ENCODE data around the gene SYT5. TPM values are rescaled to one million over a fixed set of nuclear protein-coding genes. Genes with fewer than 3 reads are reported as not detected.

The SYT5 gene
- total RNA-seq, 1 donor from 2014 or later: 23.7 TPM

- Mint-ChIP-seq H3K36me3 (ENCODE audit: unreplicated experiment) (peaks cover 5% of the 10 kb centered on the region), H3K4me1 (ENCODE audit: low read depth, unreplicated experiment) (peaks cover 6% of the 10 kb centered on the region), H3K9me3 (ENCODE audit: unreplicated experiment) (peaks cover 4% of the 10 kb centered on the region), H3K27me3 (ENCODE audit: unreplicated experiment) (peaks cover 14% of the 10 kb centered on the region), H3K27ac (ENCODE audit: unreplicated experiment) (no peak overlapping the region), H3K4me3 (ENCODE audit: unreplicated experiment) (no peak overlapping the region)
- no peak for DNase-seq
- peak; percentile 67 for TF ChIP-seq CTCF (IDR thresholded peaks at IDR 0.05; ENCODE audit: partially characterized antibody, unreplicated experiment)
These were observed 33.9 kb downstream of the SYT5 start for GRCh38 chr19:55146078-55146704.

- Mint-ChIP-seq H3K27me3 (ENCODE audit: unreplicated experiment) (peaks cover 12% of the 10 kb centered on the region), H3K4me1 (ENCODE audit: low read depth, unreplicated experiment) (peaks cover 7% of the 10 kb centered on the region), H3K27ac (ENCODE audit: unreplicated experiment) (no peak overlapping the region), H3K4me3 (ENCODE audit: unreplicated experiment) (no peak overlapping the region), H3K9me3 (ENCODE audit: unreplicated experiment) (peaks cover 4% of the 10 kb centered on the region), H3K36me3 (ENCODE audit: unreplicated experiment) (peaks cover 2% of the 10 kb centered on the region)
- TF ChIP-seq CTCF (IDR thresholded peaks at IDR 0.05; ENCODE audit: partially characterized antibody, unreplicated experiment): no peak
- no peak for DNase-seq
These were observed 34.9 kb downstream of the SYT5 start for GRCh38 chr19:55145232-55145631.

DNA sequence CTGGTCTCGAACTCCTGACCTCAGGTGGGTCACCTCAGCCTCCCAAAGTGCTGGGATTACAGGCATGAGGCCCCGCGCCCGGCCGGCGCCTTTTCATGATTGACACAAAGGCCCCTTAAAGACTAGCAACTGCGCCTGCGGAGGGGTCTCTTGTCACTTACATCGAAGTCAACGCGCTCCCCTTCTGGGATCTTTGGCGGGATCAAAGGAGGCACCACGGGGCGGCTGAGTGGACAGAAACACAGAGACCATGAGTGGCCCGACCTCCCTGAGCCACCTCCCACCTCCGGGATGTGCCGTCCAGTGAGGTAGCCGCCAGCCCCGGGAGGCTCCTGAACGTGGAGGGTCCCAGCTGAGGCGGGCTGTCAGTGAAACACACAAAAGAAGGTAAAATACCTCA lies 38.4 kb downstream of the SYT5 start:
- TF ChIP-seq CTCF (IDR thresholded peaks at IDR 0.05; ENCODE audit: partially characterized antibody, unreplicated experiment): no peak
- no peak overlapping the region for H3K4me3 Mint-ChIP-seq (ENCODE audit: unreplicated experiment)
- H3K9me3 Mint-ChIP-seq (ENCODE audit: unreplicated experiment): no peaks in the 10 kb centered on the region
- DNase-seq: peak; percentile 28
- H3K4me1 Mint-ChIP-seq (ENCODE audit: low read depth, unreplicated experiment): peaks cover 2% of the 10 kb centered on the region
- no peak overlapping the region for H3K27ac Mint-ChIP-seq (ENCODE audit: unreplicated experiment)
- H3K27me3 Mint-ChIP-seq (ENCODE audit: unreplicated experiment): peaks cover 7% of the 10 kb centered on the region
- H3K36me3 Mint-ChIP-seq (ENCODE audit: unreplicated experiment): no peaks in the 10 kb centered on the region

DNA sequence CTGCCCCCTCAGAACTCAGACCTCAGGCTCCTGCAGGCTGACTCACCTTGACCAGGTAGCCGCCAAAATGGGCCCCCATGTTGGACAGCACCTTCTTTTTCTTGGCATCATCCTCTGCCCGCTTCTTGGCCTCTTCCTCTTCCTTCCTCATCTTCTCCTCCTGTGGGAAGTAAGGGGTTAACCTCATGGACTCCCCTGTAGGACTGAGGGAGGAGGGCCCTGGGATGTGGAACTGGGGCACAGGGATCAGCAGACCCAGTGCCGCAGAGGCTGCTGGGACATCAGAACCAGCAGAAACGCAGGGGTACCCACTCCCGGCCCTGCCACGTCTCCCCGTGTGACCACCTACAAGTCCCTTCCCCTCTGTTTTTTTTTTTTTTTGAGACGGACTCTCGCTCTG lies 42.2 kb downstream of the SYT5 start:
- peaks cover 2% of the 10 kb centered on the region for H3K4me1 Mint-ChIP-seq (ENCODE audit: low read depth, unreplicated experiment)
- no peak for DNase-seq

More for the DNA sequence above, 42.2 kb downstream of the SYT5 start:
- H3K27me3 Mint-ChIP-seq (ENCODE audit: unreplicated experiment): peaks cover 1% of the 10 kb centered on the region
- TF ChIP-seq CTCF (IDR thresholded peaks at IDR 0.05; ENCODE audit: partially characterized antibody, unreplicated experiment): no peak
- H3K9me3 Mint-ChIP-seq (ENCODE audit: unreplicated experiment): peaks cover 2% of the 10 kb centered on the region
- H3K36me3 Mint-ChIP-seq (ENCODE audit: unreplicated experiment): no peaks in the 10 kb centered on the region
- no peak overlapping the region for H3K4me3 Mint-ChIP-seq (ENCODE audit: unreplicated experiment)
- no peak overlapping the region for H3K27ac Mint-ChIP-seq (ENCODE audit: unreplicated experiment)

All from glutamatergic neuron (in vitro differentiated cells).